Activated T-helper 17 cell treated with anti-CD3 and anti-CD28 coated beads, Interleukin-2, amount 50 U/mL, for 72 hours (primary cell): ENCODE data around the gene PCDHB7. TPM values are rescaled to one million over a fixed set of nuclear protein-coding genes. Genes with fewer than 3 reads are reported as not detected.
"Not testable (repeated sequence)": the region's sequence is repeated elsewhere in the genome, so short reads cannot be mapped to it uniquely, and the experiment has no call there.

Experiments
- ATAC-seq: fragments of 150-1000 bp; cut with Tn5 transposase; replicated peaks from 2 replicates; pipeline ENCODE4 v1.10.0; 2021; ENCODE audit warnings: mild to moderate bottlenecking, moderate library complexity
- H3K27ac Mint-ChIP-seq: one replicate; pipeline ENCODE4 v1.8.0; 2022; ENCODE audit warnings: mixed read lengths
- H3K27me3 Mint-ChIP-seq: one replicate; pipeline ENCODE4 v1.8.0; 2022; ENCODE audit warnings: mixed read lengths
- H3K36me3 Mint-ChIP-seq: one replicate; pipeline ENCODE4 v1.8.0; 2022; ENCODE audit warnings: low read depth, mild to moderate bottlenecking, mixed read lengths
- H3K4me1 Mint-ChIP-seq: one replicate; pipeline ENCODE4 v1.8.0; 2022; ENCODE audit warnings: mixed read lengths
- H3K4me3 Mint-ChIP-seq: one replicate; pipeline ENCODE4 v1.8.0; 2022; ENCODE audit warnings: mild to moderate bottlenecking, mixed read lengths
- H3K9me3 Mint-ChIP-seq: one replicate; pipeline ENCODE4 v1.8.0; 2022; ENCODE audit warnings: mixed read lengths
- total RNA-seq, 2 donors: library from RNA; stranded (reverse); gene quantifications; one replicate each; pipeline ENCODE4 v1.2.3, GENCODE V29; 2022

The PCDHB7 gene
- total RNA-seq, 2 donors from 2014 or later = not detected

DNA sequence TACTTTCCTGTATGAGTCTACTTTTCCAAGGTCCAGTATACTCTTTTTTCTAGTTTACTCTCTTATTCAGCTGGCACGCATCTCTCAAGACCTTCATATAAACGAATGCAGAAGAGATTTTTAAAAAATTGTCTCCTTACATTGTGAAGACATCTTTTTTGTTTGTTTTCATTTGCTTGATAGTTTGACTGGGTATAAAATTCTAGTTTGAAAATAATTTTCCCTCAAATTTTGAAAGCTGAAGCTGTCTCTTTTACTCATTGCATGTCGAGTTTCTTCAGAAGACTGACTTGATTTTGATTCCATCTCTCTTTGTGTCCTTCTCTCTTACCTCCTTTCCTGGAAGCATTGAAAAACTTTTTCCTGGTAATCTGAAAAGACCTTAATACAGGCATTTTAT is 23.9 kb downstream of the PCDHB7 start:
- Mint-ChIP-seq H3K4me3 (no peak overlapping the region), H3K27ac (no peak overlapping the region), H3K27me3 (peaks cover 35% of the 10 kb centered on the region), H3K9me3 (peaks cover 18% of the 10 kb centered on the region), H3K4me1 (no peaks in the 10 kb centered on the region), H3K36me3 (no peaks in the 10 kb centered on the region)
- ATAC-seq = no peak

DNA sequence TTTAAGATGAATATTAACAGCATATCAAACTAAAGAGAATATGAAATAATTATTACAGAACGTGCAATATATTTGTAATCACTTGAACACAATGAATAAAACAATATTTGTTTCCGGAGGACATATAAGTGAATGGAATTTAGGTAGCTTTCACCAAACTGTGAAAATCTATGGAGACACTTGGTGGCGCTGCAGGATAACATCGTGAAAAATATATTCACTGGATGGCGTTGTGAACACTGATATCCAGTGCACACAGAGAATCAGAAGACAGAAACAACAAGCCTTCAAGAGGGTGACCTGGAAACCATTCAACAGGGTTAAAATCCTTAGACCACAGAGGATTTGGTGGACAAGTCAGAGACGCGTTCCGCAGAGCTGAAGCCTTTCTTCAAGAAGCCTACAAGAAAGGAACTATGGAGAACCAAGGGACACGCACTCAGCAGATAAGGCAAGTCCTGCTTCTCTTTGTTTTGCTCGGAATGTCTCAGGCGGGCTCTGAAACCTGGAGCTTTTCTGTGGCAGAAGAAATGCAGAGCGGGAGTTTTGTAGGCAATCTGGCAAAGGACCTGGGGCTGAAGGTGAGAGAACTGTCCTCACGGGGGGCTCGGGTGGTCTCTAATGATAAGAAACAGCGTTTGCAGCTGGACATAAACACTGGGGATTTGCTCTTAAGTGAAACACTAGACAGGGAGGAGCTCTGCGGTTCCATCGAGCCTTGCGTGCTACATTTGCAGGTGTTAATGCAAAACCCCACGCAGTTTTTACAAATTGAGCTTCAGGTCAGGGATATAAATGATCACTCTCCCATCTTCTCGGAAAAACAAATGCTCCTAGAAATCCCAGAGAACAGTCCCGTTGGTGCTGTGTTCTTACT is 27.2 kb downstream of the PCDHB7 start, which contains the start of gene PCDHB11:
PCDHB11 (plus strand) TSS at position 269 of the 877 bp plus-strand sequence; CDS start at position 417, 148 bp downstream.
- Mint-ChIP-seq H3K36me3 (no peaks in the 10 kb centered on the region), H3K9me3 (peaks cover 18% of the 10 kb centered on the region), H3K4me3 (no peak within 1 kb of the TSS), H3K27me3 (peaks cover 26% of the 10 kb centered on the region), H3K4me1 (no peaks in the 10 kb centered on the region), H3K27ac (no peak within 1 kb of the TSS)
- ATAC-seq = no peak

DNA sequence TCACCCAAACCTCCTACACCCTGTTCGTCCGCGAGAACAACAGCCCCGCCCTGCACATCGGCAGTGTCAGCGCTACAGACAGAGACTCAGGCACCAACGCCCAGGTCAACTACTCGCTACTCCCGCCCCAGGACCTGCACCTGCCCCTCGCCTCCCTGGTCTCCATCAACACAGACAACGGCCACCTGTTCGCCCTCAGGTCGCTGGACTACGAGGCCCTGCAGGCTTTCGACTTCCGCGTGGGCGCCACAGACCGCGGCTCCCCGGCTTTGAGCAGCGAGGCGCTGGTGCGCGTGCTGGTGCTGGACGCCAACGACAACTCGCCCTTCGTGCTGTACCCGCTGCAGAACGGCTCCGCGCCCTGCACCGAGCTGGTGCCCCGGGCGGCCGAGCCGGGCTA is 28.7 kb downstream of the PCDHB7 start:
- H3K4me3 Mint-ChIP-seq, ATAC-seq, H3K4me1 Mint-ChIP-seq, H3K27ac Mint-ChIP-seq, H3K36me3 Mint-ChIP-seq: not testable (repeated sequence)
- Mint-ChIP-seq H3K27me3 (peaks cover 25% of the 10 kb centered on the region), H3K9me3 (peaks cover 17% of the 10 kb centered on the region)

DNA sequence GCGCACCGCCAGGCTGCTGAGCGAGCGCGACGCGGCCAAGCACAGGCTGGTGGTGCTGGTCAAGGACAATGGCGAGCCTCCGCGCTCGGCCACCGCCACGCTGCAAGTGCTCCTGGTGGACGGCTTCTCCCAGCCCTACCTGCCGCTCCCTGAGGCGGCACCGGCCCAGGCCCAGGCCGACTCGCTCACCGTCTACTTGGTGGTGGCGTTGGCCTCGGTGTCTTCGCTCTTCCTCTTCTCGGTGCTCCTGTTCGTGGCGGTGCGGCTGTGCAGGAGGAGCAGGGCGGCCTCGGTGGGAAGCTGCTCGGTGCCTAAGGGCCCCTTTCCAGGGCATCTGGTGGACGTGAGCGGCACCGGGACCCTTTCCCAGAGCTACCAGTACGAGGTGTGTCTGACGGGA is 29.2 kb downstream of the PCDHB7 start:
- Mint-ChIP-seq H3K27me3 (peaks cover 28% of the 10 kb centered on the region), H3K9me3 (peaks cover 13% of the 10 kb centered on the region)
- H3K27ac Mint-ChIP-seq, H3K4me1 Mint-ChIP-seq, H3K36me3 Mint-ChIP-seq, H3K4me3 Mint-ChIP-seq, ATAC-seq: not testable (repeated sequence)

DNA sequence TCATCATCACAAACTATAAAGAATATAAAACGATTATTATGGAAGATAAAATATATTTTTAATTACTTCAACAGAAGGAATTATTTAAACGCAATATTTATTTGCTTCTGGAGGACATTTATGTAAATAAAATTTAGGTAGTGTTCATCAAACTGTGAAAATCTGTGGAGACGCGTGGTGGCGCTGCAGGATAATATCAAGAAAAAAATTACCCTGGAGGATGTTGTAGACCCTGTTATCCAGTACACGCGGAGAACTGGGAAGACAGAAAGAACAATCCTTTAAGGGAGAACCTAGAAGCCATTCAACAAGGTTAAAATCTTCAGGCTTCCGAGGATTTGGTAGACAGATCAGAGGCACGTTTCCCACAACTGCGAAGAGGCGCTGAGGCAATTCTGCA is 36.0 kb downstream of the PCDHB7 start, which contains the start of gene PCDHB12:
PCDHB12 (plus strand) TSS at position 242 of the 400 bp plus-strand sequence. CDS start 189 bp downstream, outside the sequence.
- peaks cover 44% of the 10 kb centered on the region for H3K27me3 Mint-ChIP-seq
- no peaks in the 10 kb centered on the region for H3K9me3 Mint-ChIP-seq
- no peaks in the 10 kb centered on the region for H3K4me1 Mint-ChIP-seq
- H3K27ac Mint-ChIP-seq = no peak within 1 kb of the TSS
- no peaks in the 10 kb centered on the region for H3K36me3 Mint-ChIP-seq
- no peak for ATAC-seq
- no peak within 1 kb of the TSS for H3K4me3 Mint-ChIP-seq

DNA sequence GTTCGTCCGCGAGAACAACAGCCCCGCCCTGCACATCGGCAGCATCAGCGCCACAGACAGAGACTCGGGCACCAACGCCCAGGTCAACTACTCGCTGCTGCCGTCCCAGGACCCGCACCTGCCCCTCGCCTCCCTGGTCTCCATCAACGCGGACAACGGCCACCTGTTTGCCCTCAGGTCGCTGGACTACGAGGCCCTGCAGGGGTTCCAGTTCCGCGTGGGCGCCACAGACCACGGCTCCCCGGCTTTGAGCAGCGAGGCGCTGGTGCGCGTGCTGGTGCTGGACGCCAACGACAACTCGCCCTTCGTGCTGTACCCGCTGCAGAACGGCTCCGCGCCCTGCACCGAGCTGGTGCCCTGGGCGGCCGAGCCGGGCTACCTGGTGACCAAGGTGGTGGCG is 37.8 kb downstream of the PCDHB7 start:
- H3K27me3 Mint-ChIP-seq = peaks cover 50% of the 10 kb centered on the region
- not testable (repeated sequence) for H3K4me1 Mint-ChIP-seq, H3K9me3 Mint-ChIP-seq, ATAC-seq, H3K36me3 Mint-ChIP-seq, H3K4me3 Mint-ChIP-seq, H3K27ac Mint-ChIP-seq

DNA sequence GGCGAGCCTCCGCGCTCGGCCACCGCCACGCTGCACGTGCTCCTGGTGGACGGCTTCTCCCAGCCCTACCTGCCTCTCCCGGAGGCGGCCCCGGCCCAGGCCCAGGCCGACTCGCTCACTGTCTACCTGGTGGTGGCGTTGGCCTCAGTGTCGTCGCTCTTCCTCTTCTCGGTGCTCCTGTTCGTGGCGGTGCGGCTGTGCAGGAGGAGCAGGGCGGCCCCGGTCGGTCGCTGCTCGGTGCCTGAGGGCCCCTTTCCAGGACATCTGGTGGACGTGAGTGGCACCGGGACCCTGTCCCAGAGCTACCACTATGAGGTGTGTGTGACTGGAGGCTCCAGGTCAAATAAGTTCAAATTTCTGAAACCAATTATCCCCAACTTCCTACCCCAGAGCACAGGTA is 38.4 kb downstream of the PCDHB7 start:
- H3K4me3 Mint-ChIP-seq, H3K9me3 Mint-ChIP-seq, H3K36me3 Mint-ChIP-seq, ATAC-seq, H3K4me1 Mint-ChIP-seq, H3K27ac Mint-ChIP-seq: not testable (repeated sequence)
- peaks cover 50% of the 10 kb centered on the region for H3K27me3 Mint-ChIP-seq

DNA sequence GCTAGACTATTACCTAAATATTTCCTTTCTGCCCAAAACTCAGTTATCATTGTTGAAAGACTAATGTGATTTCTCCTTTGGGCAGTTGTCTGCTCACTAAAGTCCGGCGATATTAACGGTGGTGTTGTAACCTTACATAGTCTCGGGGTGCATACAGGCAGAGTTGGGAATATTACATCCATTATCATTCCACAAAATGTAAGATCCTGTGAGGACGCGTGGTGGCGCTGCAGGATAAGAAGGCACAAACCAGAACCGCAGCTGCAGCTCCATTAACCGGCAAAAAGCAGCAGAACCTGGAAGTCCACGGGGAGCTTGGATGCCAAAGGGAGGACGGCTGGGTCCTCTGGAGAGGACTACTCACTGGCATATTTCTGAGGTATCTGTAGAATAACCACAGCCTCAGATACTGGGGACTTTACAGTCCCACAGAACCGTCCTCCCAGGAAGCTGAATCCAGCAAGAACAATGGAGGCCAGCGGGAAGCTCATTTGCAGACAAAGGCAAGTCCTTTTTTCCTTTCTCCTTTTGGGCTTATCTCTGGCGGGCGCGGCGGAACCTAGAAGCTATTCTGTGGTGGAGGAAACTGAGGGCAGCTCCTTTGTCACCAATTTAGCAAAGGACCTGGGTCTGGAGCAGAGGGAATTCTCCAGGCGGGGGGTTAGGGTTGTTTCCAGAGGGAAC is 41.4 kb downstream of the PCDHB7 start, which contains the start of gene PCDHB13:
PCDHB13 (plus strand) TSS at position 264 of the 684 bp plus-strand sequence; CDS start at position 469, 205 bp downstream.
- not testable (repeated sequence) for H3K9me3 Mint-ChIP-seq, H3K27ac Mint-ChIP-seq, H3K4me1 Mint-ChIP-seq, H3K36me3 Mint-ChIP-seq, ATAC-seq
- Mint-ChIP-seq H3K27me3 (peaks cover 46% of the 10 kb centered on the region), H3K4me3 (peak within 1 kb of the TSS; percentile 39)

DNA sequence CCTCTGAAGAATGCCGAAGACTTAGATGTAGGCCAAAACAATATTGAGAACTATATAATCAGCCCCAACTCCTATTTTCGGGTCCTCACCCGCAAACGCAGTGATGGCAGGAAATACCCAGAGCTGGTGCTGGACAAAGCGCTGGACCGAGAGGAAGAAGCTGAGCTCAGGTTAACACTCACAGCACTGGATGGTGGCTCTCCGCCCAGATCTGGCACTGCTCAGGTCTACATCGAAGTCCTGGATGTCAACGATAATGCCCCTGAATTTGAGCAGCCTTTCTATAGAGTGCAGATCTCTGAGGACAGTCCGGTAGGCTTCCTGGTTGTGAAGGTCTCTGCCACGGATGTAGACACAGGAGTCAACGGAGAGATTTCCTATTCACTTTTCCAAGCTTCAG is 42.1 kb downstream of the PCDHB7 start:
- H3K27me3 Mint-ChIP-seq = peaks cover 44% of the 10 kb centered on the region
- ATAC-seq, H3K36me3 Mint-ChIP-seq, H3K4me1 Mint-ChIP-seq, H3K9me3 Mint-ChIP-seq, H3K27ac Mint-ChIP-seq, H3K4me3 Mint-ChIP-seq: not testable (repeated sequence)

DNA sequence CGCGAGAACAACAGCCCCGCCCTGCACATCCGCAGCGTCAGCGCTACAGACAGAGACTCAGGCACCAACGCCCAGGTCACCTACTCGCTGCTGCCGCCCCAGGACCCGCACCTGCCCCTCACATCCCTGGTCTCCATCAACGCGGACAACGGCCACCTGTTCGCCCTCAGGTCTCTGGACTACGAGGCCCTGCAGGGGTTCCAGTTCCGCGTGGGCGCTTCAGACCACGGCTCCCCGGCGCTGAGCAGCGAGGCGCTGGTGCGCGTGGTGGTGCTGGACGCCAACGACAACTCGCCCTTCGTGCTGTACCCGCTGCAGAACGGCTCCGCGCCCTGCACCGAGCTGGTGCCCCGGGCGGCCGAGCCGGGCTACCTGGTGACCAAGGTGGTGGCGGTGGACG is 43.1 kb downstream of the PCDHB7 start:
- peaks cover 13% of the 10 kb centered on the region for H3K9me3 Mint-ChIP-seq
- H3K27ac Mint-ChIP-seq, H3K4me1 Mint-ChIP-seq, H3K36me3 Mint-ChIP-seq, ATAC-seq, H3K4me3 Mint-ChIP-seq: not testable (repeated sequence)
- H3K27me3 Mint-ChIP-seq = peaks cover 46% of the 10 kb centered on the region

DNA sequence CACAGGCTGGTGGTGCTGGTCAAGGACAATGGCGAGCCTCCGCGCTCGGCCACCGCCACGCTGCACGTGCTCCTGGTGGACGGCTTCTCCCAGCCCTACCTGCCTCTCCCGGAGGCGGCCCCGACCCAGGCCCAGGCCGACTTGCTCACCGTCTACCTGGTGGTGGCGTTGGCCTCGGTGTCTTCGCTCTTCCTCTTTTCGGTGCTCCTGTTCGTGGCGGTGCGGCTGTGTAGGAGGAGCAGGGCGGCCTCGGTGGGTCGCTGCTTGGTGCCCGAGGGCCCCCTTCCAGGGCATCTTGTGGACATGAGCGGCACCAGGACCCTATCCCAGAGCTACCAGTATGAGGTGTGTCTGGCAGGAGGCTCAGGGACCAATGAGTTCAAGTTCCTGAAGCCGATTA is 43.6 kb downstream of the PCDHB7 start:
- H3K4me1 Mint-ChIP-seq, H3K4me3 Mint-ChIP-seq, H3K36me3 Mint-ChIP-seq, H3K27ac Mint-ChIP-seq, ATAC-seq: not testable (repeated sequence)
- Mint-ChIP-seq H3K9me3 (peaks cover 14% of the 10 kb centered on the region), H3K27me3 (peaks cover 49% of the 10 kb centered on the region)

DNA sequence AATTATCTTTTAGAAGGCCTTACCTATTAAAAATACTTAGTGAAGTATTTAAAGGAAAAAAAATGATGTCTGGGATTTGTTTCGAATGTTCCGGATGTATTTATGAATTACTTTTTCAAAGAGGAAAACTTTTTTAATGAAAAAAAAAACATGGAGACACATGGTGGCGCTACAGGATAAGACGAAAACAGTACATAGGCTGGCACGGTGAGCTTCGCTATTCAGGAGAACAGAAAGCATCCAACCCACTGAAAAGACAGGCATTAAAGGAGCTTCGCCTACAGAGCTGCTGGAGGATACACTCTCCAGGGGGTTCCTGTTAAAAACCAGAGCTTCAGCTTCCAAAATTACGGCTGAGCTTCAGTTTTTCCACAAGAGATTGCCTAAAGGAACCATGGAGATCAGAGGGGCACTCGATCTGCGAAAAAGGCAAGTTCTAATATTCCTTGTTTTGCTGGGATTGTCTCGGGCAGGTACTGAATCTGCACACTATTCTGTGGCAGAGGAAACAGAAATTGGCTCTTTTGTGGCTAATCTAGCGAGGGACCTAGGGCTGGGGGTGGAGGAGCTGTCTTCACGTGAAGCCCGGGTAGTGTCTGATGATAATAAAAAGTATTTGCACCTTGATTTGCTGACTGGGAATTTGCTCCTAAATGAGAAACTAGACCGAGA is 50.8 kb downstream of the PCDHB7 start, which contains the start of gene PCDHB14:
PCDHB14 (plus strand) TSS at position 232 of the 672 bp plus-strand sequence; CDS start at position 395, 163 bp downstream.
- Mint-ChIP-seq H3K9me3 (peaks cover 21% of the 10 kb centered on the region), H3K36me3 (no peaks in the 10 kb centered on the region), H3K27me3 (peaks cover 52% of the 10 kb centered on the region), H3K27ac (no peak within 1 kb of the TSS), H3K4me3 (peak within 1 kb of the TSS; percentile 4), H3K4me1 (no peaks in the 10 kb centered on the region)
- ATAC-seq = no peak

DNA sequence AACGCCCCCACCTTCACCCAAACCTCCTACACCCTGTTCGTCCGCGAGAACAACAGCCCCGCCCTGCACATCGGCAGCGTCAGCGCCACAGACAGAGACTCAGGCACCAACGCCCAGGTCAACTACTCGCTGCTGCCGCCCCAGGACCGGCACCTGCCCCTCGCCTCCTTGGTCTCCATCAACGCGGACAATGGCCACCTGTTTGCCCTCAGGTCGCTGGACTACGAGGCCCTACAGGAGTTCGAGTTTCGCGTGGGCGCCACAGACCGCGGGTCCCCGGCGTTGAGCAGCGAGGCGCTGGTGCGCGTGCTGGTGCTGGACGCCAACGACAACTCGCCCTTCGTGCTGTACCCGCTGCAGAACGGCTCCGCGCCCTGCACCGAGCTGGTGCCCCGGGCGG is 52.4 kb downstream of the PCDHB7 start:
- Mint-ChIP-seq H3K27me3 (peaks cover 47% of the 10 kb centered on the region), H3K9me3 (peaks cover 17% of the 10 kb centered on the region)
- ATAC-seq, H3K36me3 Mint-ChIP-seq, H3K27ac Mint-ChIP-seq, H3K4me3 Mint-ChIP-seq, H3K4me1 Mint-ChIP-seq: not testable (repeated sequence)

DNA sequence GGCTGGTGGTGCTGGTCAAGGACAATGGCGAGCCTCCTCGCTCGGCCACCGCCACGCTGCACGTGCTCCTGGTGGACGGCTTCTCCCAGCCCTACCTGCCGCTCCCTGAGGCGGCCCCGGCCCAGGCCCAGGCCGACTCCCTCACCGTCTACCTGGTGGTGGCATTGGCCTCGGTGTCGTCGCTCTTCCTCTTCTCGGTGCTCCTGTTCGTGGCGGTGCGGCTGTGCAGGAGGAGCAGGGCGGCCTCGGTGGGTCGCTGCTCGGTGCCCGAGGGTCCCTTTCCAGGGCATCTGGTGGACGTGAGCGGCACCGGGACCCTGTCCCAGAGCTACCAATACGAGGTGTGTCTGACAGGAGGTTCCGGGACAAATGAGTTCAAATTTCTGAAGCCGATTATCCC is 53.0 kb downstream of the PCDHB7 start:
- H3K27ac Mint-ChIP-seq, H3K4me1 Mint-ChIP-seq, ATAC-seq, H3K4me3 Mint-ChIP-seq, H3K36me3 Mint-ChIP-seq: not testable (repeated sequence)
- H3K9me3 Mint-ChIP-seq = peaks cover 14% of the 10 kb centered on the region
- H3K27me3 Mint-ChIP-seq = peaks cover 41% of the 10 kb centered on the region
